GM21390 (cell line): Measurements from ENCODE around the gene CELSR2.

ENCODE experiments used
- ATAC-seq: cut with Tn5 transposase; IDR thresholded peaks from one replicate; pipeline ENCODE4 v1.9.1; 2021; ENCODE audit not compliant: unreplicated experiment

The CELSR2 gene

DNA sequence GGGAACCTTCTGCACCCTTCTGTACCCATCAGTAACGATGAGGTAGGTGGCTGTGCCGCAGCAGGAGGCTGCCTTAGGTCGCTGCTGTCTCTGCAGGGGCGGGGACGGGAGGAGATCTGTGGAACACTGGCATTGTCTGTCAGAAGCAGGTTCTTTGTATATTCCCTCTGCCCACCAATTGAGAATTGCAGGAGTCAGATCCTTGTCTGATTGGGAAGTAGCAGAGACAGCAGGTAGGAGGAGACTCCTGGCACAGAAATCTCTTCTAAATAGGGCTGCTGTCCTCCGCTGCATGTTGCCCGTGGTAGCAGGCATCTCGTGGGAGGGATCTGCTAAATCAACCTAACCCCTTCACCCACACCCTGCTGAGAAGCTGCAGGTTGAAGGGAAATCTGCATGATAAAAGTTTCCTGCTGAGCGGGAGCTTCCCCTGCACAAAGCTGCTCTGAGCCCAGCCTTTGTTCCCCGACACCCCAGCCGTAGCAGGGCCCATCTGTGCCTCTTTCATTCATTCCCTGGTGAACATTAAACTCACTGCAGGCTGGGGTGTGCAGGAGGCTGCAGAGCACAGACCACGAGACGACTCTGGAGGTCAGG, 19.7 kb upstream of the CELSR2 start:
- no peak for ATAC-seq

DNA sequence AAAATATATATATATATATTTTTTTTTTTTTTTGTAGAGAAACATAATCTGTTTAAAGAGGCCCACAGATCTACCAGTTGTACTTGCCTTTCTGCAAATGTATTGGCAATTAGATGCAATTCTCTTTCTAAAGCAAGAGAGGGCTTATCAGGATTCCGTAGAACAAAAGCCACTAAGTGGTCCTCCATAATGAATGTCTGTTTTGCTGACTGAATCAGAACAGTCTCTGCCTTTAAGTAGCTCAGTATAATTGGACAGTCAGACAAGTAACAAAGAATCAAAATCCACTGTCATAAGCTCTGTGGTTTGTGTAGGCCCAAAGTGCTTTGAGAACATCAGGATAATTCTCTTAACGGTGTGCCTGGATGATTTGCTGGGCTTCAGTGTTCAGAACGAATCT, 18.3 kb upstream of the CELSR2 start:
- ATAC-seq = no peak

DNA sequence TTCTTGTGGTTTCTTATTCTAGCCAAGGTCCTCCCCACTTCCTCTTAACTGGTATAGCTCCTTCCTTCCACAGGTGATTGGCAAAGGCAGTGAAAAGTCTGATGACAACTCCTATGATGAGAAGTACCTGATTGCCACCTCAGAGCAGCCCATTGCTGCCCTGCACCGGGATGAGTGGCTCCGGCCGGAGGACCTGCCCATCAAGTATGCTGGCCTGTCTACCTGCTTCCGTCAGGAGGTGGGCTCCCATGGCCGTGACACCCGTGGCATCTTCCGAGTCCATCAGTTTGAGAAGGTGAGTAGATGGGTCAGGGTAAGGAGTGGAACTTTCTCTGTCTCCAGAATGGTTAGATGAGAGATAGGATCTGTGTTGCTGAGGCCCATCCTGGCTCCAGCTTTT, 14.2 kb upstream of the CELSR2 start:
- ATAC-seq = no peak

DNA sequence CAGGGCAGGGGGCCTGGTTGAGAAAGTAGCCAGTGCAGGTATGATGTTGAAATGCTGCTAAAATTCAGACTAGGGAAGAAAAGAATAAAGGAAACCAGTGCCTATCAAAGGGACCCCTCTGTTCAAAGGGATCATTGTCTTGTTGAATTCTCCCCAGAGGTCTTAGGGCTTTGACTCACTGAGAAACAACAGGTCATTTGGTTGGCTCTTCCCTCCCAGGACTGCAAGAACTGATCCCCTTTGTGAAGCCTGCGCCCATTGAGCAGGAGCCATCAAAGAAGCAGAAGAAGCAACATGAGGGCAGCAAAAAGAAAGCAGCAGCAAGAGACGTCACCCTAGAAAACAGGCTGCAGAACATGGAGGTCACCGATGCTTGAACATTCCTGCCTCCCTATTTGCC, 11.8 kb upstream of the CELSR2 start:
- no peak for ATAC-seq

DNA sequence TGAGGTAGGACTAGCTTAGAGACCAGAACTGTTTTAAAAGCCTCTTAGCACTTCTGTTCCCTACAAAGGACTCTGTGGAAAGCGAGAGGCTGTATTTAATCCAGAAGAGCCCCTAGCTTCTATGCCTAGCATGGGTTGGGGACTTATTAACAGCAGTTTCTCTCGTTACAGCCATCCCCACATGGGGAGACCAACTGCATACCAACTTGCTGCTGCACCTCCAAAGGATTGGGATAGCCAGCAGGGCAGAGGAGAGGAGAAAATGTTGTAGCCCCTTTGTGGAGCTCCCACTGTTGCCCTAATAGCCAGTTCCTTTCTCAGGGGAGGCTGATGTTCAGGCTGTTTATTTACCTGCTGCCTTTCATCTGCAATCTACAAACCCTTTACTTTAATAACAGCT, 11.0 kb upstream of the CELSR2 start:
- no peak for ATAC-seq

DNA sequence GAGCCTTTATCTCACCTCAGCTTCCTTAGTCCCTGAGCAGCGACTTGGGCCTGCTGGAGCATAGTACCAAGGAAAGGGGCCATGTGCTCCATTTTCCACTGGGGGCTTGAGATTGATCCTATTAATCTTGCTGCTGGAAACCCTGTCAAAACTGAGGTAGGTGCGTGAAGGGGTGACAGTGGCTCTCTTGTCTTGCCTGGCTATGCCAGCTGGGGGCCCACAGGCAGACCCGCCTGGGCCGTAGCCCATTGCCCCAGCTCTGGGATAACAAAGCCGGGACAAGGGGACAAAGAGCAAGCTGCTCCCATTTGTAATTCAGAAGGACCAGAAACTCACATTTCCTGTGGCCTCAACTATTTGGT, 10.3 kb upstream of the CELSR2 start:
- no peak for ATAC-seq

DNA sequence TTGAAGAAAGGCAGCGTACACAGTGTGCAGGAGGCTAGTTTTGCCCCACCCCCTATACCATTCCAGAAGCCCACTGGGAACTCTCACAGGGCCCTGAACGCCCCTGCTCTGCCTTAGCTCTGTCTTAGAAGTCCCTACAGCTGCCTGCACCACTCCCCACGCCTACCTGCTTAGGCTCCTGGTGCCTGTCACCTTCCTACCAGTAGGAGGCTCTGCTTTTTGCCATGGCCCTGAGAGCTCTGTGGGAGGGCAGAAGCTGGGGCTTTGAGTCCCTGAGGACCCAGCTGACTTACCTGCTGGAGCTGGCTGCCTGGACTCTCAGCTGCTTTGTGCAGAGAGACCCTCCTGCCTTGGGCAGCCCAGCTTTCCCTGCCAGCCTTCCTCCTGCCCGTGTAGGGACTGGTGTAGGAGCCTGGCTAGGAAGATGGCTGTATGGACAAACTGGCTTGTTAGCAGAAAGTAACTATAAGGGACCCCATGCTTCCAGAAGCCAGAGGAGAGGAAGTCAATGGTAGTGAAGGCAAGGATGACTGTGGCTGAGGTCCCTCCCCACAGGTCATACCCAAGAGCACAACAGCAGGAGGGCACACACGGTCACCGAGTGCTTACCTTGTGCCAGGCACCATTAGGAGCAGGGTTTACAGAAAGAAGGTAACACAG, 9.8 kb upstream of the CELSR2 start:
- ATAC-seq = no peak

DNA sequence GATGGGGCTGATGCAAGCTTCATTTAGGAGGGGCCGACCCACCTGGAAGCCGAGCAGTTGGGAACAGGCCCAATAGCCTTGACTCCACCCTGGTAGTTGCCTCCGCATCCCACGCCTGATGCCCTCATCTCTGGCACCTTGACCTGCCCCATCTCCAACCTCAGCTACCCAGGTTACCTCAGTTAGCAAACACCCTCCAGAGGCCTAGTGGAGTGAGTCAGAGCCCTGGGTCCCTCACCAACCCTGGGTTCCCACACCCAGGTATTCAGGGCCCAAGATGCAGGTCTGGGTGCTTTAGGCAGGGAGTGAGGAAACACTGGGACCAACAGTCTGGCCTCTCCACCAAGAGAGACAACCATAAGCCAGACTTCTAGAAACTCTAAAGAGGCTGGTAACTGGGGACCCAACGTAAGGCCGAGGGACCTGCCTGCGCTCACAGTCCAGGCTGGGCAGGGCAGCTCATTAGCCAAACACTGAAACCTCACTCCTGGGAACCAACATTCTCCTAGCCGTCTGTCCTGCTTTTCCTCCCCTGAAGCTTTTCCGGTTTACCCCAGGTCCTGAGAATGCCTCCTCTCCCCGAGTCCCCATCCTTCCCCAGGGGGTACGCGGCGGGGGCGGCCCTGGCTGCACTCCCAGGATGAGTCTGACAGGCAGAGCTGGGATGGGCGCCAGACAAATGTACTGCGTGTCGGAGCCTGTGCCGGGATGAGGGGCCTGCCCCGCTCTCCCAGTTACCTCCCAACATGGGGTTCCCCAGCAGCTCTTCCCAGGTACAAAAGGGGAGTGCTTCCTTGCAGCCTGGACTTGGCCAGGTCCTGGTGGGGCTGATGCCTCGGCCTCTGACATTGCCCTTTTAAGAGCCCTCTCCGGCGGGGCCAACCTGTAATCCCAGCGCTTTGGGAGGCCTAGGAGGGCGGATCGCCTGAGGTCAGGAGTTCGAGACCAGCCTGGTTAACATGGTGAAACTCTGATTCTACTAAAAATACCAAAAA, 8.9 kb upstream of the CELSR2 start:
- ATAC-seq = no peak

DNA sequence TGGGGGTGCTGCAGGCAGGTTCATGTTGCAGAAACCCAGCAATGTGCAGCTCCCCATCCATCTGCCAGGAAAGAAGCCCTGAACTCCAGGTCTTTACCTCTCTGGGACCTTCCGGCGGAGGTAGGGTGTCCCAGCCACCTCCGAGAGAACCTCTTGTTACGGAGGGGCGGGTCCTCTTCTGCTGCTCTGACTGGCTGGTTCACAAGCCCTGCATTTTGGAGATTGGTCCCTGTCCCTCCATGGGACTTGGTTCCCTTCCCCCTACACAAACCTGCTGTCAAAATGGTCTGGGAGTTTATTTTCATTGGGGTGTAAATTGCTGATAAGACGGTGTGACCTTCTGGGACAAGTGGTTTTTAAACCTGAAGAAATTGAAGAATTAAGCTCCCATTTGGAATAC, 8.0 kb upstream of the CELSR2 start:
- ATAC-seq = no peak

DNA sequence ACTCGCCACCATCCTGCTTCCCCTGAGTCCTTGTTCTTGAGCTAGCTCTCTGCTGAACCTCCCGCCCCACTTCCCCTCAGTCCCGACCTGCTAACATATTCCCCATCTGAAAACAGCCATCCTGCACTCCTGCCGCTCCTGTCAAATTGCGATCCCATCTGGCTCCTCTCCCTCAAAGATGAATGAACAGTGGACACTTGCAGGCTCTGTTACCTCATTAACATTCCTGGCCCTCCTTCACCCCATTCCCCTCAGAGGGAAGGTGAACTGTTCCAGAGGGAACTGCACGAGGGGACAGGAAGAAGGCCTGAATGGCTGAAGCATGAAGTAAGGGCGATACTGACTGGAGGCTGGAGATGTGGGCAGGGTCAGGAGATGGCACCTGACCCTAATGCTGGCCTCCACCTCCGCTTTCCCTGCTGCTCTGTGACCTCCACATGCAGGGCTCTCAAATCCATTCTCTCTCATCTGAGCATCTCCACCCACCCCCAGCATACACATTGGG, 7.4 kb upstream of the CELSR2 start:
- no peak for ATAC-seq

DNA sequence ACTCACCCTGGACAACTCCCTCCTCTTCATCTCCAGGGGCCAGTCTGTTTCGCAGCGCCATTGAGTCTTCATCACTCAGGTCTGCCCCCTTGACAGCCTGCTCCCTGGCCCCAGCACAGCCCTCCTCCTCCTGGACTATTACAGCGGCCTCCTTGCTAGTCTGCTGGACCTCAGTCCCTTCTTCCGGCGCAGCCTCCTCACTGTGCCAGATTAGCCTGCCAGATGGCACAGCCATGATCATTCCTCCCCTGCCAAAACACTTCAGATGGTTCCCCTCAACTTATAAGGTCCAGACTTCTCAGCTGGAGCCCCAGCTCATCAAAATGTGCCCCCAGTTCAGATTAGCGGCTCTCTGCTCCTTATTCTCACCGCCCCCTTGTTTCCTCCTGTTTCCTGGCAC, 7.0 kb upstream of the CELSR2 start:
- no peak for ATAC-seq

DNA sequence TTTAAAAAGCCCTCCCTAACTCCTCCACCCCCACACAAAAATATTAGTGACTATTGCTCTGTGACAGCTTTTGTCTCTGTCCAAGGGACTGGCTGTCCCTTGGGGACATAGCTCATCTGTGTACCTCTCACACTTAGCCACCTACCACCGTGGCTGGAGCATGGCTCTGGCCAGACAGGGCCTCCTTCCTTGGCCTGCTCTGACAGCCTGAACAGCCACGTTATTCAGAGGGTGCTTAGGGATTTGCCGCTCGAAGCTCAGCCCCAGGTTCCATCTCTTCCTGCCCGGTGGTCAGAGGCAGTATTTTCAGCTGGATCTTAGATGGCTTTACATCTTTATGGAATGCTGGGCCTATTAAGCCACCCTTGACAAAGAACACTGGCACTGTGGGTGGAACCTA, 6.1 kb upstream of the CELSR2 start:
- no peak for ATAC-seq

DNA sequence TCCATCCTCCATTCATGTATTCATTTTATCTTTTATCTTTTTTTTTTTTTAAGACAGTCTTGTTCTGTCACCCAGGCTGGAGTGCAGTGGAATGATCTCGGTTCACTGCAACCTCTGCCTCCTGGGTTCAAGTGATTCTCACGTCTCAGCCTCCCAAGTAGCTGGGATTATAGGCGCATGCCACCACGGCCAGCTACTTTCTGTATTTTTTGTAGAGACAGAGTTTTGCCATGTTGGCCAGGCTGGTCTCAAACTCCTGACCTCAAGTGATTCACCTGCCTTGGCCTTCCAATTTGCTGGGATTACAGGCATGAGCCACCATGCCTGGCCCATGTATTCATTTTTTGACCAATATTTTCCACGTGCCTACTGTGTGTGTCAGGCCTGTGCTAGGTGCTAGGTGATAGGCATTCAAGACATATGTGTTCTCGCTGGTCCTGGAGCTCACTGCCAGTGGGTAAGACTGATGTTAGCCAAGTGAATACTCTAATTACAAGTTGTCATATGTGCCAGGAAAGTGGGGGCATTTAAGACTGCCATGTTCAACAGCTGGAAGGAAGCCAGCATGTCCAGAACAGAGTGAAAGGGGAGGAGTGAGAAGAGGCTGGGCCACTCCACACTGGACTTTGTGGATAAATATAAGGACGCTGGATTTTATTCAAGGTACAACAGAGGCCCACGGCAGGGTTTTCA, 5.3 kb upstream of the CELSR2 start:
- ATAC-seq = no peak

DNA sequence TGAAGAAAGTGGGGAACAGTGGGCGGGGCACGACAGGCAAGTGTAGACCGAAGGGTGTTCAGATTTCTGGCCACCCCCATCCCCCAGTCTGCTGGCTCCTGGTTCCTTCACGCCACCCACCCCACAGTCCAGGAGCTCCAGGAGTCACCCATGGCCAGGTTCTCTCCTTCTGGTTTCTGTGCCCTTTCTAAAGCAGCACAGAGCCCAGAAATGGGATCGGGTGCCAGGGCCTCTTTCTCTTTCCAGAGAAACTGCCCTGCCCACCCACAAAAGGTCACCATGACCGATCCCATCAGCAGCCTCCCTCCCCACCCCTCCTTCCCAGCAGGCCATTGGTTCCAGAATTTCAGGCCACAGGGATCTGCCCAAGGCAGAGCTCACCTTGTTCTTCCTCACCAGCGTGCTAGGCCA, 3.2 kb upstream of the CELSR2 start:
- no peak for ATAC-seq

DNA sequence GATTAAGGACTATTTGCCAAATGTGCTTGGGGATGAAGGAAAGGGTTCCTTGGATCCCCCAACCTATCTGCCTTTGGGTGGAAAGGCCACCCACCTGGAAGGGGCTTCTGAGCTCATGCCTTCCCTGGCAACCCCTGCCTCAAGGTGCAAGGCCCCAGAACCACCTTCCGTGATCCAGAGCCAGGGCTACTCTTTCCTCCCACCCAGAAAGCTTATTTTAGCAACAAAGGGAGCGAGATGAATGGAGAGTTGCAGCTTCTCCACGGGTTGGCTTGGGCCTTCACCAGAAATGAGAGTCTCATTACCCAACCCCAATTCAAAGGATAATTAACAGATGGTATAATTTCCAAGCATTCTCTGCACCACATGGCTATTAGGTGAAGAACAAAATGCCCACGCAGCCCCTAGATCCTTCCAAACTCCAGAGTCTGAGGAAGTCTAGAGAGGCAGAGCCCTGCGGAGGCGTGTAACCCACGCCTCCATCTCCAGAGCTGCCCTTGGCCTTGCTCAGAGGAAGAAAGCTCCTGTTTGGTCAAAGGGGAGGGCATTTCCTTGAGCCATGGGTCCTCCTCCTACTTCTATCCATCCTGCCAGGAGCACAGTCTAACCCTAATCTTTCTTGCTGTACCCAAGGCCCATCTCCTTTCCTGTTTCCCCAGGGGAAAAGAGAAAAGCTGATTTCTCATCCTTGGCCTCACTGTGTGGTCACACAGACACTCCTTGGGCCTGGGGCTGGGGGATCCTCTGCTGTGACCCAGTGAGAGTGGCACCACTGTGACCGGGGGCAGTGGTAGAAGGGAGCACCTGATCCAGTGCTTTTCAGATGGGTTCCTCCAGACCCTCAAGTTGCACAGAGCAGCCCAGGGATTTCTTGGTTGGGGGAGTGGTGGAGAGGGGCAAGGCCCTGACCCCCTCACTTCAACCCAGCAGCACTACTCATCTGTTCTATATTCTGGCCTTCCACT, 1.7 kb upstream of the CELSR2 start:
- ATAC-seq = no peak

DNA sequence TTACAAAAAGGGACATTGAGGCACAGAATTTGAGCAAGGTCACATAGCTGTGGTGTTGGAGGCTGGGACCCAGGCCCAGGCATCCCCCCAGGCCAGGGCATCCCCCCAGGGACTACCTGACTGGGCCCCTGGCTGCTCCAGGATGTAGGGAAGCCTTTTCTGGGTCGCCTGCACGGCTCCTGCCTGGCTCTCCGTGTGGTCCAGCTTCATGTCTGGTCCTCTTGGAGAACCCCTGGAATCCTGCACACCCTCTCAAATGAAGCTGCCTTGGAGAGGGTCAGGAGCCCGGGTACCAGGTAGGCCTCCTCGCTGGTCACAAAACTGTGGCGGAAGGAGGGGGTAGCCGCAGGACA, 919 bp upstream of the CELSR2 start:
- ATAC-seq = no peak

DNA sequence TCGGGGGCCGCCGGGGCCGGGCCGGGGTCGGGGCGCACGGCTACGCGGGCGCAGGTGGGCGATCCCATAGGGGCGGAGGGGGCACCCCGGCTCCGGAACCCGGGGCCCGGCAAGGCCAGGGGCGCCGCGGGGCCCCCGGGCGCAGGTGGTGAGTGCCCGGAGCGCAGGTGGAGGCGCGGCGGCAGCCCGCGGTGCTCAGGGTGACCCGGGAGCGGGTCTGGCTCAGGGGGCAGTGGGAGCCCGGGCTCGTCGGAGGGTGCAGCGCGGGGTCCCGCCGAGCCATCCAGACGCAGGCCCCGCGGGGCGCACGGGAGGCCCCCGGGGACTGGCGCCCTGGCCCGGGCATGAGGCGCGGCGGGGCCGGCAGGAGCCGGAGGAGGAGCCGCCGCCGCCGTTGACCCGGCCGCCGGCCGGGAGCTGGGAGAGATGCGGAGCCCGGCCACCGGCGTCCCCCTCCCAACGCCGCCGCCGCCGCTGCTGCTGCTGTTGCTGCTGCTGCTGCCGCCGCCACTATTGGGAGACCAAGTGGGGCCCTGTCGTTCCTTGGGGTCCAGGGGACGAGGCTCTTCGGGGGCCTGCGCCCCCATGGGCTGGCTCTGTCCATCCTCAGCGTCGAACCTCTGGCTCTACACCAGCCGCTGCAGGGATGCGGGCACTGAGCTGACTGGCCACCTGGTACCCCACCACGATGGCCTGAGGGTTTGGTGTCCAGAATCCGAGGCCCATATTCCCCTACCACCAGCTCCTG, 489 bp downstream of the CELSR2 start:
- ATAC-seq = peak; percentile 42

DNA sequence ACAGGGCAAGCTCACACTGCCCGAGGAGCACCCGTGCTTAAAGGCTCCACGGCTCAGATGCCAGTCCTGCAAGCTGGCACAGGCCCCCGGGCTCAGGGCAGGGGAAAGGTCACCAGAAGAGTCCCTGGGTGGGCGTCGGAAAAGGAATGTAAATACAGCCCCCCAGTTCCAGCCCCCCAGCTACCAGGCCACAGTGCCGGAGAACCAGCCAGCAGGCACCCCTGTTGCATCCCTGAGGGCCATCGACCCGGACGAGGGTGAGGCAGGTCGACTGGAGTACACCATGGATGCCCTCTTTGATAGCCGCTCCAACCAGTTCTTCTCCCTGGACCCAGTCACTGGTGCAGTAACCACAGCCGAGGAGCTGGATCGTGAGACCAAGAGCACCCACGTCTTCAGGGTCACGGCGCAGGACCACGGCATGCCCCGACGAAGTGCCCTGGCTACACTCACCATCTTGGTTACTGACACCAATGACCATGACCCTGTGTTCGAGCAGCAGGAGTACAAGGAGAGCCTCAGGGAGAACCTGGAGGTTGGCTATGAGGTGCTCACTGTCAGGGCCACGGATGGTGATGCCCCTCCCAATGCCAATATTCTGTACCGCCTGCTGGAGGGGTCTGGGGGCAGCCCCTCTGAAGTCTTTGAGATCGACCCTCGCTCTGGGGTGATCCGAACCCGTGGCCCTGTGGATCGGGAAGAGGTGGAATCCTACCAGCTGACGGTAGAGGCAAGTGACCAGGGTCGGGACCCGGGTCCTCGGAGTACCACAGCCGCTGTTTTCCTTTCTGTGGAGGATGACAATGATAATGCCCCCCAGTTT, 1.3 kb downstream of the CELSR2 start:
- ATAC-seq = no peak
